ACC112 (cell line): ENCODE data around the gene SRI.

ENCODE experiments used
- H2AFZ ChIP-seq: fragments of 200-600 bp; sonication (generic); one replicate; pipeline ENCODE4 v1.6.0; 2017; ENCODE audit warnings: antibody characterized with exemption, low read length; ENCODE audit not compliant: unreplicated experiment
- H3K27ac ChIP-seq: fragments of 200-600 bp; sonication (generic); 2 replicates; pipeline ENCODE4 v1.5.1; 2014; ENCODE audit warnings: low read depth, mild to moderate bottlenecking, antibody characterized with exemption, low read length, moderate library complexity
- H3K27me3 ChIP-seq: fragments of 200-600 bp; sonication (generic); 2 replicates; pipeline ENCODE4 v1.6.1; 2014; ENCODE audit warnings: mild to moderate bottlenecking, antibody characterized with exemption, low read length, moderate library complexity, mixed read lengths; ENCODE audit not compliant: insufficient read depth
- H3K36me3 ChIP-seq: fragments of 200-600 bp; sonication (generic); 2 replicates; pipeline ENCODE4 v1.6.1; 2016; ENCODE audit warnings: mild to moderate bottlenecking, antibody characterized with exemption, low read length, moderate library complexity, mixed read lengths; ENCODE audit not compliant: insufficient read depth
- H3K4me1 ChIP-seq: fragments of 200-600 bp; sonication (generic); one replicate; pipeline ENCODE4 v1.6.1; 2016; ENCODE audit warnings: low read length, mixed read lengths; ENCODE audit not compliant: insufficient read depth, unreplicated experiment, control insufficient read depth
- H3K4me3 ChIP-seq: fragments of 200-600 bp; sonication (generic); 2 replicates; pipeline ENCODE4 v1.5.1; 2014; ENCODE audit warnings: mild to moderate bottlenecking, low read depth, low read length
- H3K79me2 ChIP-seq: fragments of 200-600 bp; sonication (generic); one replicate; pipeline ENCODE4 v1.6.0; 2016; ENCODE audit warnings: low read length; ENCODE audit not compliant: control insufficient read depth, unreplicated experiment, insufficient read depth

Gene SRI

GRCh38 chr7:88155756-88156155 lies 64.1 kb downstream of the SRI start:
- H3K4me1 ChIP-seq: no peaks in the 10 kb centered on the region
- no peaks in the 10 kb centered on the region for H3K79me2 ChIP-seq
- H2AFZ ChIP-seq: no peak overlapping the region
- peaks cover 8% of the 10 kb centered on the region; the same call in 1 of the 2 replicates for H3K27me3 ChIP-seq
- H3K4me3 ChIP-seq: no peak overlapping the region
- no peaks in the 10 kb centered on the region for H3K36me3 ChIP-seq
- H3K27ac ChIP-seq: no peak overlapping the region
